ENCODE measurements around the gene COX7A1.

COX7A1 gene

DNA sequence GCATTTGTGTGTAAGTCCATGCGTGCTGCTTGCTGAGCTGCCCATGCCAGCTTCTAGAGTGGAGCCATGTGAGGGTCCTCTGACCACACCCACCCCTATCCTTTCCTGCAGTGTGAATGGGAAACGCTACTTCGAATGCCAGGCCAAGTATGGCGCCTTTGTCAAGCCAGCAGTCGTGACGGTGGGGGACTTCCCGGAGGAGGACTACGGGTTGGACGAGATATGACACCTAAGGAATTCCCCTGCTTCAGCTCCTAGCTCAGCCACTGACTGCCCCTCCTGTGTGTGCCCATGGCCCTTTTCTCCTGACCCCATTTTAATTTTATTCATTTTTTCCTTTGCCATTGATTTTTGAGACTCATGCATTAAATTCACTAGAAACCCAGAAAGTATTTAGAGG lies 26.7 kb downstream of the COX7A1 start:
- TF ChIP-seq POLR2AphosphoS5 (IDR thresholded peaks at IDR 0.05; ENCODE audit: low read depth, low read length) (no peak), TAF1 (IDR thresholded peaks at IDR 0.05; ENCODE audit: borderline replicate concordance, insufficient read depth, low read length) (no peak), FOXP2 (optimal IDR thresholded peaks at IDR 0.05; ENCODE audit: borderline replicate concordance, extremely low read depth, extremely low read length, insufficient read depth) (no peak), SIN3A (IDR thresholded peaks at IDR 0.05; ENCODE audit: borderline replicate concordance, insufficient read depth, low read length) (no peak)
- TF ChIP-seq, protein P1, sequence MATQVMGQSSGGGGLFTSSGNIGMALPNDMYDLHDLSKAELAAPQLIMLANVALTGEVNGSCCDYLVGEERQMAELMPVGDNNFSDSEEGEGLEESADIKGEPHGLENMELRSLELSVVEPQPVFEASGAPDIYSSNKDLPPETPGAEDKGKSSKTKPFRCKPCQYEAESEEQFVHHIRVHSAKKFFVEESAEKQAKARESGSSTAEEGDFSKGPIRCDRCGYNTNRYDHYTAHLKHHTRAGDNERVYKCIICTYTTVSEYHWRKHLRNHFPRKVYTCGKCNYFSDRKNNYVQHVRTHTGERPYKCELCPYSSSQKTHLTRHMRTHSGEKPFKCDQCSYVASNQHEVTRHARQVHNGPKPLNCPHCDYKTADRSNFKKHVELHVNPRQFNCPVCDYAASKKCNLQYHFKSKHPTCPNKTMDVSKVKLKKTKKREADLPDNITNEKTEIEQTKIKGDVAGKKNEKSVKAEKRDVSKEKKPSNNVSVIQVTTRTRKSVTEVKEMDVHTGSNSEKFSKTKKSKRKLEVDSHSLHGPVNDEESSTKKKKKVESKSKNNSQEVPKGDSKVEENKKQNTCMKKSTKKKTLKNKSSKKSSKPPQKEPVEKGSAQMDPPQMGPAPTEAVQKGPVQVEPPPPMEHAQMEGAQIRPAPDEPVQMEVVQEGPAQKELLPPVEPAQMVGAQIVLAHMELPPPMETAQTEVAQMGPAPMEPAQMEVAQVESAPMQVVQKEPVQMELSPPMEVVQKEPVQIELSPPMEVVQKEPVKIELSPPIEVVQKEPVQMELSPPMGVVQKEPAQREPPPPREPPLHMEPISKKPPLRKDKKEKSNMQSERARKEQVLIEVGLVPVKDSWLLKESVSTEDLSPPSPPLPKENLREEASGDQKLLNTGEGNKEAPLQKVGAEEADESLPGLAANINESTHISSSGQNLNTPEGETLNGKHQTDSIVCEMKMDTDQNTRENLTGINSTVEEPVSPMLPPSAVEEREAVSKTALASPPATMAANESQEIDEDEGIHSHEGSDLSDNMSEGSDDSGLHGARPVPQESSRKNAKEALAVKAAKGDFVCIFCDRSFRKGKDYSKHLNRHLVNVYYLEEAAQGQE (IDR thresholded peaks at IDR 0.05; ENCODE audit: insufficient read depth in 1 of 2, low read depth in 2 of 2, low read length in 2 of 2) = no peak

DNA sequence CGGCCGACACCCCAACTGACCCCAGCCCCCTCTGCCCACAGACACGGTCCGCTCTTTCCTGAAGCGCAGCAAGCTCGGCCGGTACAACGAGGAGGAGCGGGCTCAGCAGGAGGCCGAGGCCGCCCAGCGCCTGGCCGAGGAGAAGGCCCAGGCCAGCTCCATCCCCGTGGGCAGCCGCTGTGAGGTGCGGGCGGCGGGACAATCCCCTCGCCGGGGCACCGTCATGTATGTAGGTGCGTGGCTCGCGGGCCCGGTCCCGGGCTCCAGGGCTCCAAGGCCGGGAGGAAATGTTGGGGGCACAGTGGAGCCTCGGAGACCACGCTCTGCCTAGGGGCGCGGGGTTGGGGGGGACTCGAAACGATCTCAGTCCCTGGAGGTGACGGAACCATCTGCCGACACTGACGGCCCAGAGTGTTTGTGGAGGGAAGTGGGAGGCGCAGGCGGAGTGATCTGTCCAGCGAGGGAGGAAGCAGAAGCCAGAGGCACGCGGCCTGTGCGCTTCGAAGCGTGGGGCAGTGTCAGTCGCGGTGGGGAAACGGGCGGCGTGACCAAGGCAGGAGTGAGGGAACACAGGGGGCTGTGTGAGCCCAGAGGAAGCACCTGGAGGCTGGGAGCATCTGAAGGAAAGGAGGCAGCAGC lies 30.6 kb downstream of the COX7A1 start:
- TF ChIP-seq POLR2AphosphoS5 (IDR thresholded peaks at IDR 0.05; ENCODE audit: low read depth, low read length) = no peak
- no peak for TF ChIP-seq TAF1 (IDR thresholded peaks at IDR 0.05; ENCODE audit: borderline replicate concordance, insufficient read depth, low read length)
- no peak for TF ChIP-seq FOXP2 (optimal IDR thresholded peaks at IDR 0.05; ENCODE audit: borderline replicate concordance, extremely low read depth, extremely low read length, insufficient read depth)
- TF ChIP-seq, protein P1 (IDR thresholded peaks at IDR 0.05; ENCODE audit: insufficient read depth in 1 of 2, low read depth in 2 of 2, low read length in 2 of 2) = no peak
- no peak for TF ChIP-seq SIN3A (IDR thresholded peaks at IDR 0.05; ENCODE audit: borderline replicate concordance, insufficient read depth, low read length)

GRCh38 chr19:36120984-36121358 lies 31.3 kb downstream of the COX7A1 start:
- TF ChIP-seq, protein P1 (IDR thresholded peaks at IDR 0.05; ENCODE audit: insufficient read depth in 1 of 2, low read depth in 2 of 2, low read length in 2 of 2) = no peak
- TF ChIP-seq TAF1 (IDR thresholded peaks at IDR 0.05; ENCODE audit: borderline replicate concordance, insufficient read depth, low read length) (no peak), POLR2AphosphoS5 (IDR thresholded peaks at IDR 0.05; ENCODE audit: low read depth, low read length) (no peak)

- TF ChIP-seq SIN3A (IDR thresholded peaks at IDR 0.05; ENCODE audit: borderline replicate concordance, insufficient read depth, low read length) = no peak
- TF ChIP-seq, protein P1 (IDR thresholded peaks at IDR 0.05; ENCODE audit: insufficient read depth in 1 of 2, low read depth in 2 of 2, low read length in 2 of 2) = no peak
- TF ChIP-seq POLR2AphosphoS5 (IDR thresholded peaks at IDR 0.05; ENCODE audit: low read depth, low read length) = no peak
- no peak for TF ChIP-seq FOXP2 (optimal IDR thresholded peaks at IDR 0.05; ENCODE audit: borderline replicate concordance, extremely low read depth, extremely low read length, insufficient read depth)
- TF ChIP-seq TAF1 (IDR thresholded peaks at IDR 0.05; ENCODE audit: borderline replicate concordance, insufficient read depth, low read length) = no peak
Measured at GRCh38 chr19:36120092-36120983, 31.9 kb downstream of the COX7A1 start.
